ENCODE results near the gene EPHB2. TPM values are rescaled to one million over a fixed set of nuclear protein-coding genes. Genes with fewer than 3 reads are reported as not detected.
A peak's percentile ranks its signal among the peaks of the same experiment; 100 is the strongest.

The EPHB2 gene
- polyA plus RNA-seq, 2 of the 4 experiments (the other 2 are of a cell fraction) = 13.0 to 35.3 TPM

DNA sequence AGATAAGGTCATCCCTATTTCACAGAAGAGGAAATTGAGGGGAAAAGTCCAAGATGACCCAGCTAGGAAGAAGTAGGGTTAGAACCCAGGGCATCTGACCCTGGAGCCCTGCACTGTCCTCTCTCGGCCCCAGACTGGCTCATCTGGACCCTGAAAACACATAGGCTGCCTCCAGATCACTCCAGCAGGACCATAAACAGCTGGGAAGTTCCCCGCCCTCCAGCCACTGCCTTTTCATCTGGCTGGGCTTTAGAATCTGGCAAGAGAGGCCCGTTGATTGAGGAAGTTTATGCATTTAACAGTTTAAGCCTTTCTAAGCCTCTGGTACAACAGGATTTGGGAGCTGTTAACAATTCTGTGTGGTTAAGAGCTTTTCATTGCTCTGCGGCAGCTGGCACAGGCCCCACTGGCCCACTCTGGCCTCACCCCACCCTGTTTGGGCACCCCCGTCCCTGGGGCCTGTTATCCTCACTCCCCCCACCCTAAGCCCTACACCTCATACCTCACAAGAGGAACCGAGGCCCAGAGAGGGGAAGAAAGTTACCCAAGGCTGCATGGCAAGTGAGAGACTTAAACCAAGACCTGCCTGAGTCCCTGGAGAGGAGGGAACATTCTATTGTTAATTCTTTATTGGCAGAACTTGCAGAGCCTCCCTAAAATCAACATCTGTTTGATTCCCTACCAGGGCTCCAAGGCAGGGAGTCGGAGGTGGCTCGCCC lies 84.2 kb downstream of the EPHB2 start:
- 71% methylated on average over 7 of the region's 8 CpGs for WGBS (ENCODE audit: missing lambda C conversion rate)
- DNase-seq (ENCODE audit: low read depth in 1 of 2, low spot score in 1 of 2) (no peak), FAIRE-seq (no peak), ATAC-seq (0 out of 6 replicates have a peak, but pooled peaks of 1 of the 2 experiments have one; percentile 24)
- Histone ChIP-seq H3K27ac (peak overlapping the region in 1 of 2 experiments; percentile 33; a peak in 1 of 6 replicates), H3K4me1 (peaks cover 15% of the 10 kb centered on the region; the same call in 2 of the 3 replicates), H3K9me3 (no peaks in the 10 kb centered on the region), H3K4me3 (no peak overlapping the region), H3K4me2 (no peak overlapping the region)
- TF ChIP-seq PHF8 (IDR thresholded peaks at IDR 0.05; ENCODE audit: borderline replicate concordance, low read depth) (no peak), JUNB (IDR thresholded peaks at IDR 0.05) (no peak), CBX2 (IDR thresholded peaks at IDR 0.05; ENCODE audit: borderline replicate concordance, low read depth) (no peak), HES2 (IDR thresholded peaks at IDR 0.05) (no peak), RARB (CRISPR knock-in tag; IDR thresholded peaks at IDR 0.05) (no peak), SMC3 (IDR thresholded peaks at IDR 0.05) (no peak), MYC (IDR thresholded peaks at IDR 0.05; ENCODE audit: borderline replicate concordance, low read length) (no peak), RFX5 (IDR thresholded peaks at IDR 0.05) (no peak), GATA3 (IDR thresholded peaks at IDR 0.05; ENCODE audit: borderline replicate concordance) (no peak), ATOH8 (CRISPR knock-in tag; IDR thresholded peaks at IDR 0.05; ENCODE audit: low read depth) (no peak), MAFK (IDR thresholded peaks at IDR 0.05; ENCODE audit: partially characterized antibody) (no peak)
- TF ChIP-seq, protein P1, sequence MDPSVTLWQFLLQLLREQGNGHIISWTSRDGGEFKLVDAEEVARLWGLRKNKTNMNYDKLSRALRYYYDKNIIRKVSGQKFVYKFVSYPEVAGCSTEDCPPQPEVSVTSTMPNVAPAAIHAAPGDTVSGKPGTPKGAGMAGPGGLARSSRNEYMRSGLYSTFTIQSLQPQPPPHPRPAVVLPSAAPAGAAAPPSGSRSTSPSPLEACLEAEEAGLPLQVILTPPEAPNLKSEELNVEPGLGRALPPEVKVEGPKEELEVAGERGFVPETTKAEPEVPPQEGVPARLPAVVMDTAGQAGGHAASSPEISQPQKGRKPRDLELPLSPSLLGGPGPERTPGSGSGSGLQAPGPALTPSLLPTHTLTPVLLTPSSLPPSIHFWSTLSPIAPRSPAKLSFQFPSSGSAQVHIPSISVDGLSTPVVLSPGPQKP (IDR thresholded peaks at IDR 0.05; ENCODE audit: low read depth, low read length) = no peak
- TF ChIP-seq, protein P2, sequence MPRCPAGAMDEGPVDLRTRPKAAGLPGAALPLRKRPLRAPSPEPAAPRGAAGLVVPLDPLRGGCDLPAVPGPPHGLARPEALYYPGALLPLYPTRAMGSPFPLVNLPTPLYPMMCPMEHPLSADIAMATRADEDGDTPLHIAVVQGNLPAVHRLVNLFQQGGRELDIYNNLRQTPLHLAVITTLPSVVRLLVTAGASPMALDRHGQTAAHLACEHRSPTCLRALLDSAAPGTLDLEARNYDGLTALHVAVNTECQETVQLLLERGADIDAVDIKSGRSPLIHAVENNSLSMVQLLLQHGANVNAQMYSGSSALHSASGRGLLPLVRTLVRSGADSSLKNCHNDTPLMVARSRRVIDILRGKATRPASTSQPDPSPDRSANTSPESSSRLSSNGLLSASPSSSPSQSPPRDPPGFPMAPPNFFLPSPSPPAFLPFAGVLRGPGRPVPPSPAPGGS (IDR thresholded peaks at IDR 0.05) = no peak
- TF ChIP-seq, protein P3, sequence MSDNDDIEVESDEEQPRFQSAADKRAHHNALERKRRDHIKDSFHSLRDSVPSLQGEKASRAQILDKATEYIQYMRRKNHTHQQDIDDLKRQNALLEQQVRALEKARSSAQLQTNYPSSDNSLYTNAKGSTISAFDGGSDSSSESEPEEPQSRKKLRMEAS (IDR thresholded peaks at IDR 0.05) = no peak
- CTCF ChIA-PET = no interaction called here
- POLR2A ChIA-PET = interaction anchor here (0.5 kb wide), 1 partner anchor 115 kb away, joined by 3 read pairs; no protein-coding TSS in a partner anchor

- DNase-seq (ENCODE audit: low read depth in 1 of 2, low spot score in 1 of 2) = no peak
- no peaks in the 10 kb centered on the region for H3K9me3 ChIP-seq
- H3K27ac ChIP-seq = no peak overlapping the region
- WGBS (ENCODE audit: missing lambda C conversion rate) = 94% methylated on average over 4 of the region's 4 CpGs
- TF ChIP-seq KDM5A (IDR thresholded peaks at IDR 0.05) (no peak), JUN (IDR thresholded peaks at IDR 0.05) (no peak), RCOR1 (IDR thresholded peaks at IDR 0.05; ENCODE audit: low read depth, low read length) (no peak), NFE2L2 (conservative IDR thresholded peaks at IDR 0.05; ENCODE audit: low read length) (no peak), REST (IDR thresholded peaks at IDR 0.05) (no peak), ZFP36 (IDR thresholded peaks at IDR 0.05; ENCODE audit: borderline replicate concordance, partially characterized antibody) (no peak), CBX2 (IDR thresholded peaks at IDR 0.05; ENCODE audit: borderline replicate concordance, low read depth) (no peak), TP53 (CRISPR knock-in tag; IDR thresholded peaks at IDR 0.05) (no peak), HOXB13 (CRISPR knock-in tag; IDR thresholded peaks at IDR 0.05; ENCODE audit: low read depth) (no peak)
- TF ChIP-seq, protein P4, sequence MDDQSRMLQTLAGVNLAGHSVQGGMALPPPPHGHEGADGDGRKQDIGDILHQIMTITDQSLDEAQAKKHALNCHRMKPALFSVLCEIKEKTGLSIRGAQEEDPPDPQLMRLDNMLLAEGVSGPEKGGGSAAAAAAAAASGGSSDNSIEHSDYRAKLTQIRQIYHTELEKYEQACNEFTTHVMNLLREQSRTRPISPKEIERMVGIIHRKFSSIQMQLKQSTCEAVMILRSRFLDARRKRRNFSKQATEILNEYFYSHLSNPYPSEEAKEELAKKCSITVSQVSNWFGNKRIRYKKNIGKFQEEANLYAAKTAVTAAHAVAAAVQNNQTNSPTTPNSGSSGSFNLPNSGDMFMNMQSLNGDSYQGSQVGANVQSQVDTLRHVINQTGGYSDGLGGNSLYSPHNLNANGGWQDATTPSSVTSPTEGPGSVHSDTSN (IDR thresholded peaks at IDR 0.05) = no peak
- no peak overlapping the region for H3K4me2 ChIP-seq
- FAIRE-seq = no peak
- CTCF ChIA-PET = interaction anchor here (2.1 kb wide), 1 partner anchor 10 kb away, joined by 4 read pairs; no protein-coding TSS in a partner anchor
- H3K4me3 ChIP-seq = no peak overlapping the region
- POLR2A ChIA-PET = interaction anchor here (0.5 kb wide), 1 partner anchor 116 kb away, joined by 3 read pairs; no protein-coding TSS in a partner anchor
- no peak for ATAC-seq
- peaks cover 13% of the 10 kb centered on the region; the same call in 2 of the 3 replicates for H3K4me1 ChIP-seq
Observed at GRCh38 chr1:22795366-22795714, 84.7 kb downstream of the EPHB2 start.
